ENCODE data around the gene SNX19. TPM values are rescaled to one million over a fixed set of nuclear protein-coding genes. Genes with fewer than 3 reads are reported as not detected.

The SNX19 gene
- total RNA-seq, 1 experiment from 2014 or later = 79.3 TPM

- intact Hi-C loops (cut with micrococcal nuclease; ENCODE audit: unreplicated experiment) (no loop called here), in situ Hi-C loops (cut with HindIII; ENCODE audit: low pct_unique_long_range_greater_than_20kb, low sequenced_read_pairs) (no loop called here)
- ChIA-PET POLR2A (no interaction called here), CTCF (no interaction called here)
- no peak for ATAC-seq
- no peaks in the 10 kb centered on the region for H3K36me3 ChIP-seq (ENCODE audit: control insufficient read depth, insufficient read depth, low read length)
- BruUV-seq (replicated peaks) = no TSS peak
- H3K27me3 ChIP-seq (ENCODE audit: control insufficient read depth, insufficient read depth, low read length) = peaks cover 22% of the 10 kb centered on the region
- TF ChIP-seq POLR2AphosphoS5 (IDR thresholded peaks at IDR 0.05; ENCODE audit: low read depth, low read length) (no peak), TCF7L2 (IDR thresholded peaks at IDR 0.05; ENCODE audit: low read depth, low read length) (no peak), SIN3A (IDR thresholded peaks at IDR 0.05; ENCODE audit: borderline replicate concordance, insufficient read depth, low read depth, low read length) (no peak), REST (IDR thresholded peaks at IDR 0.05; ENCODE audit: insufficient read depth in 1 of 2, low read depth in 2 of 2, low read length in 1 of 2) (no peak)
- TF ChIP-seq, protein P1, sequence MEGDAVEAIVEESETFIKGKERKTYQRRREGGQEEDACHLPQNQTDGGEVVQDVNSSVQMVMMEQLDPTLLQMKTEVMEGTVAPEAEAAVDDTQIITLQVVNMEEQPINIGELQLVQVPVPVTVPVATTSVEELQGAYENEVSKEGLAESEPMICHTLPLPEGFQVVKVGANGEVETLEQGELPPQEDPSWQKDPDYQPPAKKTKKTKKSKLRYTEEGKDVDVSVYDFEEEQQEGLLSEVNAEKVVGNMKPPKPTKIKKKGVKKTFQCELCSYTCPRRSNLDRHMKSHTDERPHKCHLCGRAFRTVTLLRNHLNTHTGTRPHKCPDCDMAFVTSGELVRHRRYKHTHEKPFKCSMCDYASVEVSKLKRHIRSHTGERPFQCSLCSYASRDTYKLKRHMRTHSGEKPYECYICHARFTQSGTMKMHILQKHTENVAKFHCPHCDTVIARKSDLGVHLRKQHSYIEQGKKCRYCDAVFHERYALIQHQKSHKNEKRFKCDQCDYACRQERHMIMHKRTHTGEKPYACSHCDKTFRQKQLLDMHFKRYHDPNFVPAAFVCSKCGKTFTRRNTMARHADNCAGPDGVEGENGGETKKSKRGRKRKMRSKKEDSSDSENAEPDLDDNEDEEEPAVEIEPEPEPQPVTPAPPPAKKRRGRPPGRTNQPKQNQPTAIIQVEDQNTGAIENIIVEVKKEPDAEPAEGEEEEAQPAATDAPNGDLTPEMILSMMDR (IDR thresholded peaks at IDR 0.05) = no peak
- H3K4me1 ChIP-seq (ENCODE audit: control insufficient read depth, insufficient read depth, low read length) = no peaks in the 10 kb centered on the region
- no peak overlapping the region for H3K4me3 ChIP-seq (ENCODE audit: low read depth in 2 of 2, low read length in 2 of 2)
- no peak for DNase-seq (ENCODE audit: low read depth, low spot score)
- H3K9me3 ChIP-seq (ENCODE audit: control insufficient read depth, insufficient read depth, low read depth, low read length) = no peaks in the 10 kb centered on the region
- H3K27ac ChIP-seq (ENCODE audit: low read length) = no peak overlapping the region
These were observed 29.6 kb upstream of the SNX19 start for GRCh38 chr11:130945896-130946295.

DNA sequence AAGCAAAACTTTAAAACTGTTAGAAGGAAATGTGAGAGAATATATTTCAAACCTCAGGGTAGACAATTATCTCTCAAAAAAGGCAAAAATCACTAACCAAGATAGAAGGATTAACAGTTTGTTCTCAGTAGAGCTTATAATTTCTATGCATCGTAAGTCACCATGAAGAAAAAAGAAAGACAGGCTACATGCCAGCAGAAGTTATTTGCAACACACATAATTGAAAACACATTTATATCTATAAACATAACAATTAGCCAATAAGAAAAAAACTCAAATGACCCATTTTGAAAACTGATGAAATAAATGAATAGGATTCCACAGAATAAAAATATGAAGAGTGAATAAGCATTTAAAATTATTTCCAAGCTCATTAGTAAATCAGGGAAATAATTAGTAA lies 24.4 kb upstream of the SNX19 start:
- Histone ChIP-seq H3K27me3 (ENCODE audit: control insufficient read depth, insufficient read depth, low read length) (peaks cover 36% of the 10 kb centered on the region), H3K4me3 (ENCODE audit: low read depth in 2 of 2, low read length in 2 of 2) (no peak overlapping the region), H3K4me1 (ENCODE audit: control insufficient read depth, insufficient read depth, low read length) (no peaks in the 10 kb centered on the region), H3K9me3 (ENCODE audit: control insufficient read depth, insufficient read depth, low read depth, low read length) (peaks cover 2% of the 10 kb centered on the region; the same call in 1 of the 2 replicates), H3K27ac (ENCODE audit: low read length) (no peak overlapping the region), H3K36me3 (ENCODE audit: control insufficient read depth, insufficient read depth, low read length) (no peaks in the 10 kb centered on the region)
- no TSS peak for BruUV-seq (replicated peaks)
- ATAC-seq (no peak), DNase-seq (ENCODE audit: low read depth, low spot score) (no peak)
- POLR2A ChIA-PET = no interaction called here
- CTCF ChIA-PET = no interaction called here
- intact Hi-C loops (cut with micrococcal nuclease; ENCODE audit: unreplicated experiment) (no loop called here), in situ Hi-C loops (cut with HindIII; ENCODE audit: low pct_unique_long_range_greater_than_20kb, low sequenced_read_pairs) (no loop called here)
- TF ChIP-seq REST (IDR thresholded peaks at IDR 0.05; ENCODE audit: insufficient read depth in 1 of 2, low read depth in 2 of 2, low read length in 1 of 2) (no peak), TCF7L2 (IDR thresholded peaks at IDR 0.05; ENCODE audit: low read depth, low read length) (no peak), POLR2AphosphoS5 (IDR thresholded peaks at IDR 0.05; ENCODE audit: low read depth, low read length) (no peak), SIN3A (IDR thresholded peaks at IDR 0.05; ENCODE audit: borderline replicate concordance, insufficient read depth, low read depth, low read length) (no peak)
- TF ChIP-seq, protein P1 (IDR thresholded peaks at IDR 0.05) = no peak

Data from Panc1 (cell line).